Measurements from ENCODE around the gene HS3ST5. TPM values are rescaled to one million over a fixed set of nuclear protein-coding genes. Genes with fewer than 3 reads are reported as not detected.

HS3ST5 gene
- total and polyA plus RNA-seq, 2 donors (not counting 3 experiments of a cell fraction or from before 2014, with no cell fraction given), result not detected

DNA sequence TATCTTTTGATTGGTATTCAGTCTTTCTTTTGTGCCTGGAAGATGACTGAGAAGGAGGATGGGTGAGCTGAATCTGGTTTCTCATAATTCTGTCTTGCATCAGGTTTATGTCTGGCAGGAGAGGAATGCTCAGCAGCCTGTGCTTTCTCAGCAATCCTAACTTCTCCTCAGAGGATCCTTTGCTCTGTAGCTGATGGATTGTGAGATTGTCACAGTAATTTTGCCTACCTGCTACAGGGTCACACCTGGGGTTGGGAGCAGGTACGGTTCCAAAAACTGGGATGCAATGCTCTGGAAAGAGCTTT lies 2.1 kb upstream of the HS3ST5 start:
- no TSS peak for BruUV-seq (replicated peaks)

DNA sequence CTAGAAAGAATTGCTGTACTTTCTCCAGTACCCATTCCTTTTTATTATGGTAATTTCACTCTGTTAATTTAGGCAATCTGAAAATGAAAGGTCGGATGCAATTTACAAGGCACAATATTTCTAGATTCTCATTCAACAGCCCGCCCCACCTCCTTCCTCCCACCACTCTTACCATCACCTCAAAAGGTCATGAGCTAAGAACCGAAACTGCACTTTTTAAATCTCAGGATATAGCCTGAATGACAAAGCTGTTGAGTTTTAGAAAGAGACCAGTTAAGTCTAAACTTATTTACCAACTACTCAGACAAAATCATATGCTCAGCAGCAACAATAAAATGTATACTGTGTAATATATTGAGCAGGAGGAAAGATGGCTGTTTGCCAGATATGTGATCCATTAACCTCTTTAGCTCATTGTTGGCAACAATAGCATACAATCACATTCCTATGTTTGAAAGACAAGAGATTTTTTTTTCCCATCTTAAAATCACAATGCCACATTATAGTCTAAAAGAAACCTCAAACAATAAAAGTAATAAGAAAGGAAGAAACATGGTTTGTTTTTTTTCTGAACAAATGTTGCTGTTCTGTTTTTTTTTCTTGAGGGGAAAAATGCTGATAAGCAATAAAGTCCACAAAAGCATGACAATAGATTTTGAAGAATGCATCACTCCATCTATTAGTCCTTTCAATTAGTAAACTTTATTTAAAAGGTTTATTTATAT lies 1.6 kb upstream of the HS3ST5 start:
- no peak overlapping the region for H3K4me3 ChIP-seq (replicated peaks in 1 of 3; ENCODE audit: insufficient read depth in 1 of 3, low read depth in 1 of 3, low read length in 3 of 3)
- no peaks in the 10 kb centered on the region for H4K20me1 ChIP-seq (replicated peaks; ENCODE audit: control insufficient read depth, extremely low read depth, insufficient read depth, low read length)
- H3K79me2 ChIP-seq (ENCODE audit: control insufficient read depth, insufficient read depth, low read length), result no peaks in the 10 kb centered on the region
- ChIA-PET POLR2A (no interaction called here), CTCF (interaction anchor here (1.2 kb wide), 1 partner anchor 24 kb away, joined by 3 read pairs; no protein-coding TSS in a partner anchor)
- no peak overlapping the region for H3K27ac ChIP-seq (ENCODE audit: insufficient read depth, low read depth, low read length)
- peaks cover 33 to 43% of the 10 kb centered on the region in 2 experiments for H3K27me3 ChIP-seq (ENCODE audit: control insufficient read depth in 2 of 2, insufficient read depth in 2 of 2, low read length in 2 of 2)
- FAIRE-seq (peak; percentile 66), DNase-seq (ENCODE audit: low read depth, low spot score) (peak; percentile 6)
- intact Hi-C loops (cut with micrococcal nuclease) (no loop called here), dilution Hi-C loops (cut with MboI; ENCODE audit: extremely low pct_ligation_motif_present, low sequenced_read_pairs) (no loop called here)
- no peaks in the 10 kb centered on the region for H3K36me3 ChIP-seq (ENCODE audit: control insufficient read depth in 2 of 2, extremely low read depth in 1 of 2, insufficient read depth in 2 of 2, low read length in 2 of 2)
- TF ChIP-seq, protein P1, sequence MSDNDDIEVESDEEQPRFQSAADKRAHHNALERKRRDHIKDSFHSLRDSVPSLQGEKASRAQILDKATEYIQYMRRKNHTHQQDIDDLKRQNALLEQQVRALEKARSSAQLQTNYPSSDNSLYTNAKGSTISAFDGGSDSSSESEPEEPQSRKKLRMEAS (IDR thresholded peaks at IDR 0.05; ENCODE audit: insufficient read depth, insufficient read length), result no peak
- no peak overlapping the region for H3K4me2 ChIP-seq (ENCODE audit: insufficient read depth, low read length)
- no peak overlapping the region for H3K9ac ChIP-seq (replicated peaks; ENCODE audit: extremely low read depth, insufficient read depth, low read length)
- H3K9me3 ChIP-seq (replicated peaks; ENCODE audit: control insufficient read depth, insufficient read depth, low read length), result no peaks in the 10 kb centered on the region
- no peaks in the 10 kb centered on the region for H3K4me1 ChIP-seq (ENCODE audit: control insufficient read depth, extremely low read depth, insufficient read depth, low read length)
- no TSS peak for BruUV-seq (replicated peaks)
- no peaks in the 10 kb centered on the region for H3K9me1 ChIP-seq (replicated peaks; ENCODE audit: control insufficient read depth, extremely low read depth, insufficient read depth, low read length)
- no peak overlapping the region for H2AFZ ChIP-seq (ENCODE audit: low read depth, low read length)

More for the DNA sequence above, 2.1 kb upstream of the HS3ST5 start:
- H4K20me1 ChIP-seq (replicated peaks; ENCODE audit: control insufficient read depth, extremely low read depth, insufficient read depth, low read length), result no peaks in the 10 kb centered on the region
- no peak overlapping the region for H3K9ac ChIP-seq (replicated peaks; ENCODE audit: extremely low read depth, insufficient read depth, low read length)
- intact Hi-C loops (cut with micrococcal nuclease) (no loop called here), dilution Hi-C loops (cut with MboI; ENCODE audit: extremely low pct_ligation_motif_present, low sequenced_read_pairs) (no loop called here)
- H3K4me2 ChIP-seq (ENCODE audit: insufficient read depth, low read length), result no peak overlapping the region
- H3K9me3 ChIP-seq (replicated peaks; ENCODE audit: control insufficient read depth, insufficient read depth, low read length), result no peaks in the 10 kb centered on the region
- no peaks in the 10 kb centered on the region for H3K4me1 ChIP-seq (ENCODE audit: control insufficient read depth, extremely low read depth, insufficient read depth, low read length)
- H3K27me3 ChIP-seq (ENCODE audit: control insufficient read depth in 2 of 2, insufficient read depth in 2 of 2, low read length in 2 of 2), result peaks cover 30 to 43% of the 10 kb centered on the region in 2 experiments
- no peaks in the 10 kb centered on the region for H3K36me3 ChIP-seq (ENCODE audit: control insufficient read depth in 2 of 2, extremely low read depth in 1 of 2, insufficient read depth in 2 of 2, low read length in 2 of 2)
- no peak overlapping the region for H2AFZ ChIP-seq (ENCODE audit: low read depth, low read length)
- FAIRE-seq (no peak), DNase-seq (ENCODE audit: low read depth, low spot score) (no peak)
- H3K79me2 ChIP-seq (ENCODE audit: control insufficient read depth, insufficient read depth, low read length), result no peaks in the 10 kb centered on the region
- H3K4me3 ChIP-seq (replicated peaks in 1 of 3; ENCODE audit: insufficient read depth in 1 of 3, low read depth in 1 of 3, low read length in 3 of 3), result no peak overlapping the region
- H3K27ac ChIP-seq (ENCODE audit: insufficient read depth, low read depth, low read length), result no peak overlapping the region
- POLR2A ChIA-PET, result no interaction called here
- H3K9me1 ChIP-seq (replicated peaks; ENCODE audit: control insufficient read depth, extremely low read depth, insufficient read depth, low read length), result no peaks in the 10 kb centered on the region
- TF ChIP-seq POLR2AphosphoS5 (IDR thresholded peaks at IDR 0.05; ENCODE audit: insufficient read depth, low read depth, low read length), result no peak
- CTCF ChIA-PET, result interaction anchor here (1.2 kb wide), 1 partner anchor 24 kb away, joined by 3 read pairs; no protein-coding TSS in a partner anchor
